22Rv1 (cell line): ENCODE data around the gene ALG12.

ENCODE experiments used
- H3K27ac ChIP-seq: fragments of 450-650 bp; 2 replicates; pipeline ENCODE4 v1.5.1; 2017
- CTCF ChIP-seq: fragments of 450-650 bp; IDR thresholded peaks from 2 replicates; pipeline ENCODE4 v1.5.1; 2017; ENCODE audit warnings: mild to moderate bottlenecking
- ZFX ChIP-seq: fragments of 450-650 bp; IDR thresholded peaks from 2 replicates; pipeline ENCODE4 v1.6.1; 2017; ENCODE audit warnings: antibody characterized with exemption, borderline replicate concordance

The ALG12 gene

GRCh38 chr22:49852898-49853894 is 65.0 kb downstream of the ALG12 start, which contains the start of gene ZBED4:
TSS of gene ZBED4 (plus strand) at chr22:49853844. CDS start at chr22:49883663, 29,819 bp downstream.
- no peak for TF ChIP-seq CTCF
- no peak for TF ChIP-seq ZFX
- peak within 1 kb of the TSS; percentile 97 for H3K27ac ChIP-seq

GRCh38 chr22:49852568-49852897 is 65.7 kb downstream of the ALG12 start:
- peak overlapping the region; percentile 97 for H3K27ac ChIP-seq

GRCh38 chr22:49850959-49851802 is 67.1 kb downstream of the ALG12 start:
- no peak overlapping the region; the same call in 1 of the 2 replicates for H3K27ac ChIP-seq
- TF ChIP-seq CTCF (no peak), ZFX (no peak)
